ENCODE results near the gene DYSF. TPM values are rescaled to one million over a fixed set of nuclear protein-coding genes. Genes with fewer than 3 reads are reported as not detected.

Gene DYSF
- total RNA-seq, 1 donor from 2014 or later, result 82.8 TPM

DNA sequence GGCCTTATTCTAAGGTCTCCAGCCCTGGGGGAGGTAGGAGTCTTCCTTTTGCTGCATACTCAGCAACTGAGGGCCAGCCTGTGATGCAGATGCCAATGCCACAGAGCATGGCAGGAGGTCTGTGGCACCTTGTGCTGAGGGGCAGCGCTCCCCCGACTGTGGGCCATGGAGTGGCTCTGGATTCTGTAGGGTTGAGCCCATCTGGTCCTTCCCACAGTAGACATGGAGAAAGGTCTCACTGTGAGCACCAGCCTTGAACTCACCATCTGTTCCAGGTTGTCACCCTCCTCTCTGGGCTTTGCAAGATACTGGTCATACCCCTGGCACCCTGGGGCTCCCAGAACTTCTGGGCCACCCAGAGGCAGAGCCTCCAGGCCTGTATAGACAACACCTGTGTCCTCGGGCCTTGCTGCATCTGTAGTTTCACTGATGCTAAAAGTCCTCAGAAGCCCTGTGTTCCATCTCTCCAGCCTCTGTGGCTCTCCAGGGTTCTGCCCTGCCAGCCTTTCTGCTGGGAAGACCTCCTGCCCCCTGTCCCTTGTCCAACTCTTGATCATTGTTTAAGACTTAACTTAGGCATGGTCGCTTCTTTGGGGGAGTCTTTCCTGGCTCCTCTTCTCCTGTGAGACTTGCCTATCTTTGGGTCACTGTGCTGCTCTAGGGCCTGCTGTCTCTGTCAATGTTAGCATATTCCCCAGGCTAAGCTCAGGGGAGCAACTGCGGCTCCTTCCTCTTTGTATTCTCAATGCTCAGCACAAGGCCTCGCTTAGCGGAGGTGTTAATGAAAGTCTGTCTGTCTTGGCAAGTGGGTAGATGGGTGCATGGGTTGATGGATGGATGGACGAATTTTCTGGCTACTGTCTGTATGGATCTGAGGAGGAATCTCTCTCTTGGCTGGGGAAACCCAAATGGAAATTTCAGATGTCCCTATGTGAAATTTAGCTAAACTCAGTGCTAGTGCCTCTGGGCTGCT is 160.9 kb downstream of the DYSF start:
- intact Hi-C loops (cut with DNase I), result loop anchor here (2.0 to 5.0 kb wide), 2 partner anchors 87 to 528 kb away; no protein-coding TSS in a partner anchor
- DNase-seq (ENCODE audit: low spot score), result peak; percentile 73

GRCh38 chr2:71614976-71615766 is 161.8 kb downstream of the DYSF start:
- intact Hi-C loops (cut with DNase I), result loop anchor here (1.0 to 5.0 kb wide), 6 partner anchors 31 to 527 kb away; no protein-coding TSS in a partner anchor
- DNase-seq (ENCODE audit: low spot score), result peak; percentile 92

DNA sequence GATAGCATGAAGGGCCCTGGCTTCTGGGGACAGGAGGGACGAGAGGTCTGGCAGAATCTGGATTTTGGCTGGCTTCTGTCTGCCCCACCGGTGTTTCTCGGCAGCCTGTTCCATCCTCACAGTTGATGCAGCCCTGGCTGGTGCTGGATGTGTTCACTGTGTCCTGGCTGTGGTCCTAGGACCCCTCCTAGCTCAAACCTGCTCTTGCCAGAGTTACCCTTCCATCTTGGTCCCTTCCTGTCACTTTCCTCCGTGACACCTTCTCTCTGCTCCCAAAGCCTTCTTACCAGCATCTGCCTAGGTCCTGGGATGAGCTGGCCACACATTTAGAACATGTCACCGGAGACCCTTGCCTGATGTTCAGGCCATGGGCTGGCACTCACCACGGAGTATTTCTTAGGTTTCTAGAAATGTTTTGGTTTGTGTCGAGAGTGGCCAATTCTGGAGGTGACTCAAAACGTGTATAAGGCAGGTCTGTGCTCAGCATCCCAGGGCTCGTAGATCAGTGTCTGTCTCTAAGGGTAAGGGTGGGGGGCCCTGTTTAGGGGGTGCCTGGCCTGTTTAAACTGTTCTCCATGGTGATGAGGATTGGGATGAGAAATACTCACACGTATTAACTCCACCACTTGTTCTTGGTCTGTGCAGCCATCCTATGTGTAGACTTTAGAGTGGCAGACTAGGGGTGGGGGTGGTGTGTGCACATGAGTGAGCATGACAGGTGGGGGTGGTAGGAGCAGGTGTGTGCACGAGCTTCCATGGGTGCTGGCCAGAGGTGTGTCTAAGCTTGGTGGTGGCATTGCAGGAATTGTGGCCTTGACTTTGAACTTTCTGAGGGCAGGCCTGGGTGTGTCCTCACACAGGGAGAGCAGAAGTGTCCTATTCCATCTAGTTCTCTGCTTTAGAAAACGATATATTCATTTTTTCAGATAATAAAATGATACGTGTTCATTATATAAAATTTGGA is 162.7 kb downstream of the DYSF start:
- peak; percentile 64 for DNase-seq (ENCODE audit: low spot score)
- intact Hi-C loops (cut with DNase I), result loop anchor here (1.0 to 5.0 kb wide), 5 partner anchors 30 to 266 kb away; no protein-coding TSS in a partner anchor

DNA sequence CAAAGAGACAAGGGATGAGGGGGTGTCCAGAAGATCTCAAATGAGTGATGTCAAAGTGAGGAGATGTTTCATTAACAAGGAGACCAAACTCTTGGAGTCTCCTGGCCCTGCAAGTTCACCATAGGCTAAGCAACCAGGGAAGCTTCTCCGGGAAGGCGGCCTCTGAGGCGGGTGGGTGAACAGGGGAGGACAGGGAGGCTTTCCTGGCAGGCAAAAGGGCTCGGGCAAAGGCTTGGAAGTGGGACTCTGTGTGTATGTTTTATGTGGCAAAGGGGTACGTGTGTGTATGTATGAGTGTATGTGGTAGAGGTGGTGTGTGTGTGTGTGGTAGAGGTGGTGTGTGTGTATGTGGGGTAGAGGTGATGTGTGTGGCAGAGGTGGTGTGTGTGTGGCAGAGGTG is 163.9 kb downstream of the DYSF start:
- peak; percentile 51 for DNase-seq (ENCODE audit: low spot score)
- intact Hi-C loops (cut with DNase I), result loop anchor here (5.0 kb wide), 2 partner anchors 70 to 265 kb away; no protein-coding TSS in a partner anchor

DNA sequence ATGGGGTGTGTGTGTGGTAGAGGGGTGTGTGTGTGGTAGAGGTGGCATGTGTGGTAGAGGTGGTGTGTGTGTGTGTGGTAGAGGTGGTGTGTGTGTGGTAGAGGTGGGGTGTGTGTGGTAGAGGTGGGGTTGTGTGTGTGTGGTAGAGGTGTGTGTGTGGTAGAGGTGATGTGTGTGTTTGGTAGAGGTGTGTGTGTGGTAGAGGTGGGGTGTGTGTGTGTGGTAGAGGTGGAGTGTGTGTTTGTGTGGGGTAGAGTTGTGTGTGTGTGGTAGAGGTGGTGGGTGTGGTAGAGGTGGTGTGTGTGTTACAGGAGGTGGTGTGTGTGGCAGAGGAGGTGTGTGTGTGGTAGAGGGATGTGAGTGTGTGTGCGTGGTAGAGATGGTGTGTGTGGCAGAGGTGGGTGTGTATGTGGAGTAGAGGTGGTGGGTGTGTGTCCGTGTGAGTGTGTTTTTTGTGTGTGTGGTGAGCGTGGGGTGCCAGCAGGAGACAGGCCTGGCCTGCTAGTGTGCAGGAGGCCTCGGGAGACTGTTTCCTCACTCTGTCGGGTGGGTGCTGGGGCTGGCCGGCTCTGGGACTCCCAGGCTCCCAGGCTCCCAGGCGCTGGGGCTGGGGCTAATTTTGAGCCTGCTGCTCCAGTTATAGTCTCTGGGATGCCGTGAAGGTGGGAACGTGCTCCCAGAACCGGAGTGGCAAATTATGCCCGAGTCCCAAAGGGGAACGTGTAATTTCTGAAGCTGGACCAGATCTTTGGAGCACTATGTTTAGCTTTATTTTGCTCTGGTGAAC is 165.2 kb downstream of the DYSF start:
- intact Hi-C loops (cut with DNase I), result loop anchor here (5.0 kb wide), 2 partner anchors 69 to 264 kb away; no protein-coding TSS in a partner anchor
- DNase-seq (ENCODE audit: low spot score), result peak; percentile 68

- DNase-seq (ENCODE audit: low spot score), result peak; percentile 65
- intact Hi-C loops (cut with DNase I), result loop anchor here (5.0 kb wide), 2 partner anchors 68 to 263 kb away; no protein-coding TSS in a partner anchor
Observed at GRCh38 chr2:71619230-71619741, 165.9 kb downstream of the DYSF start.

DNA sequence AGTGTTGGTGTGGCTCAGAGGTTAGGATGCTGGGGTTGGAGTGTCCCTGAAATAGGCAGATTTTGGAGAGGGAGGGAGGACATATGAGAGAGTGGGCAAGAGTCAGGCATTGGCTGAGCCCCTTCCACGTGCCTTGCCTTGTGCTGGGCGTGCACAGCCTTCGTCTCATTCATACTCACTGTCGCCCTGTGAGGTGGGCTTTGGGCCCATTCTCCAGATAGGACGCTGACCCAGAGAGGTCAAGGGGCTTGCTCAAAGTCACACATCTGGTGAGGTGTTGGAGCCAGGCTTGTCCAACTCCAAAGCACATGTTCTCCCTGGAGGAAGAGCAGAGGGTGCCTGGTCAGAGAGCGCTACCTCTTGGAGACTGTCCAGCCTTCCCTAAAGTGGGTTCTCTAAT is 166.8 kb downstream of the DYSF start:
- peak; percentile 49 for DNase-seq (ENCODE audit: low spot score)
- intact Hi-C loops (cut with DNase I), result no loop called here

DNA sequence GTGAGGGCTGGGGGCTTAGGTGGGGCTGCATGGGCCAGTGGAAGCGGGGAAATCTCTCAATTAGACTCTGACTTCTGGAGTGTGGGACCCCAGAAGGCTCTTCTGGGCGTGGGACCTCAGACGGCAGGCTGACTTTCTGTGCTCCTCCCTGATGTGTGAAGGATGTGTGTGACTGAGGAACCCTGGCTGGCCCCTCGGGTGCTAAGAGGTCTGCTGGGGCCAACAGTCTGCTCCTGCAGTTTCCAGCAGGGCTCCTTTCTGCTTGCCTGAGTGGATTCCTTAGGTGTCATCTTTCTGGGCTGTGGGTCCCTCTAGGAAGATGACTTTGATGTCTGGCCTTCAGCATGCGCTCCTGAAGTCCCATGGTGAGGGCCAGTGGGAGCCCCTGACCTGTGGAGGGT is 167.5 kb downstream of the DYSF start:
- intact Hi-C loops (cut with DNase I), result no loop called here
- DNase-seq (ENCODE audit: low spot score), result peak; percentile 70

DNA sequence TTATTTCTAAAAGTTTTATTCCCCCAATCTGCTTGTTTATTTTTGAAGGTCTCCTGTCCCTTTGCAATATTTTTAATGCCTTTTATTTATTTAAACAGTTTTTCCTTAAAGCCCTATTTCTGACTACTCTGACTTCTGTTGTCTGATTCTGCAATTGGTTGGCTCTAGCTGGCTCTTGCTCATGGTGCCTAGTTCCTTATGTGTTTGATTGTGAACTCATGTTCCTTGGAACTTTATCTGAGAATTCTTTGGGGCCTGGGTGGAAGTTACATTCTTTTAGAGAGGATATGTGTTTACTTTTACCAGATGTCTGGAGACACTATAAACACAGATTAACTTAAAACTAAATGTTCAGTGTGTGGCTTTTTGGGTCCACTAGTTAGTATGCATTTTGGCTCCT is 175.9 kb downstream of the DYSF start:
- intact Hi-C loops (cut with DNase I), result no loop called here
- no peak for DNase-seq (ENCODE audit: low spot score)

DNA sequence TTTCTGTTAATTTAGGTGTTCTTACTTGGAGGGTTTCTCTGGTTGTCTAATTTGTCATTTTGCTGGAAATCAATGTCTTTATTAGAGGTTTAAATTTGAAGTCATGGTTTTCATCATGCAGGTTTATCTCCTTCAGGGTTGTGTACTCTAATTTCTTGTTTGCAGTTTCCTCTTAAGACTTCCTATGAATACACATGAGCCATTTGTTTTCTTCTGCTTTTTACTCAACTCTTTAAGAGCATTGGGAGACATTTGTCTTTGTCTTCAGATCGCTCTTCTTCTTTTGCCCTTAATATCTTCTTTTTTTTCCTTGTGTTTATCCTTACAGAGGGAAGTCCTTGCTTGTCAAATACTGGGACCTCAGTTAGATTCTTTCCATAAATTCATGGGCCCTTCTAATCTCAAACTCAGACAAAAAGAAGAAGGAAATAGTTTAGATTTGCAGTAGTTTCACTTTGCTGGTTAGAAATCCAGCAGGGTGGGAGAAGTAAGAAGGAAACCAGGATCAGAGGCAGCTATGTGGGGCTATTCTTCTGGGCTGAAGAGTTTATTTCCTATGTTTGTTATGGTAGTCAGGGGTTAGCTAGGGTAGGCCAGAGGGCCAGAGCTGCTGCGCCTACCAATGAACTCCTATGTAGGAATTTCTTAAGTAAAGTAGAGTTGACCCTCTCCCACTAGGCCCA is 176.6 kb downstream of the DYSF start:
- intact Hi-C loops (cut with DNase I), result no loop called here
- peak; percentile 14 for DNase-seq (ENCODE audit: low spot score)

GRCh38 chr2:71630454-71631328 is 177.3 kb downstream of the DYSF start:
- DNase-seq (ENCODE audit: low spot score), result no peak
- intact Hi-C loops (cut with DNase I), result no loop called here

GRCh38 chr2:71631411-71631931 is 178.1 kb downstream of the DYSF start:
- intact Hi-C loops (cut with DNase I), result no loop called here
- peak; percentile 47 for DNase-seq (ENCODE audit: low spot score)

- intact Hi-C loops (cut with DNase I), result no loop called here
- no peak for DNase-seq (ENCODE audit: low spot score)
Observed at GRCh38 chr2:71633086-71633485, 179.7 kb downstream of the DYSF start.

DNA sequence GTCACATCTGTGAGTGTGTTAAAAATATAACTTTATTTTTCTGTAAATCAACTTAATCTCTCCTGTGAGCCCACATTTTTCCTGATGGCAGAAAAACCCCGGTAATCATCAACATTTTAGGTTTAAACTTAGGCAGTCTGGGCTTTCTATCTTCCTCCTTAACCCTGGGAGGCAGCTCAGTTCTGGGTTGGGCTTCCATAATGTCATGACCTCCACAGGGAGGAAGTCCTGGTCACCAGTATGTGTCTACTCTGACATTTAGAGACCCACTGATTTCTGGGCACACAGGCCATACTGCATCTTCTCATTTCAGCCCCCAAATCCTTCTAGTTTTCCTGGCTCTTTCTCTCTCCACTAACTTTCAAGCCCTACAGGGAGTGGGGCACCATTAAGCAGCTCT is 181.2 kb downstream of the DYSF start:
- intact Hi-C loops (cut with DNase I), result no loop called here
- no peak for DNase-seq (ENCODE audit: low spot score)

- intact Hi-C loops (cut with DNase I), result no loop called here
- no peak for DNase-seq (ENCODE audit: low spot score)
Observed at GRCh38 chr2:71635798-71636197, 182.4 kb downstream of the DYSF start.

GRCh38 chr2:71637168-71637567 is 183.8 kb downstream of the DYSF start:
- no peak for DNase-seq (ENCODE audit: low spot score)
- intact Hi-C loops (cut with DNase I), result no loop called here

Data from cardiac septum (tissue), 1 donor.